Natural killer cell (primary cell): ENCODE data around the gene SF3B1. TPM values are rescaled to one million over a fixed set of nuclear protein-coding genes. Genes with fewer than 3 reads are reported as not detected.
"Not testable (repeated sequence)": the region's sequence is repeated elsewhere in the genome, so short reads cannot be mapped to it uniquely, and the experiment has no call there.

Experiments used
- ATAC-seq, 3 donors: fragments of 150-1000 bp in 2 of 3; fragments of 200-7000 bp in 1 of 3; cut with Tn5 transposase; 1 replicate in 1 of 3; 2 replicates in 2 of 3; pipeline ENCODE4 v1.10.0; 2021; ENCODE audit warnings: mild to moderate bottlenecking in 2 of 3, moderate library complexity in 2 of 3
- DNase-seq, 2 donors: peaks; one replicate each; pipeline versions ENCODE4 v3.0.0 to v3.0.0-alpha.2; 2013 to 2021; ENCODE audit warnings: mixed read lengths in 1 of 2
- H3K27ac ChIP-seq: one replicate; pipeline ENCODE4 v1.5.1; 2013; ENCODE audit warnings: mild to moderate bottlenecking, low read length
- H3K27me3 ChIP-seq: one replicate; pipeline ENCODE4 v1.6.1; 2013; ENCODE audit warnings: low read length; ENCODE audit not compliant: control insufficient read depth, insufficient read depth
- H3K36me3 ChIP-seq: one replicate; pipeline ENCODE4 v1.6.1; 2013; ENCODE audit warnings: low read length; ENCODE audit not compliant: control insufficient read depth, insufficient read depth
- H3K4me1 ChIP-seq: one replicate; pipeline ENCODE4 v1.6.1; 2013; ENCODE audit warnings: low read length; ENCODE audit not compliant: control insufficient read depth, insufficient read depth
- H3K4me3 ChIP-seq: one replicate; pipeline ENCODE4 v1.5.1; 2013; ENCODE audit warnings: low read length
- H3K9me3 ChIP-seq: one replicate; pipeline ENCODE4 v1.6.1; 2013; ENCODE audit warnings: low read length; ENCODE audit not compliant: control insufficient read depth, insufficient read depth
- H3K27ac Mint-ChIP-seq, 2 donors: one replicate each; pipeline ENCODE4 v1.8.0; 2022; ENCODE audit warnings: mild to moderate bottlenecking in 2 of 2, mixed read lengths in 2 of 2, moderate library complexity in 1 of 2
- H3K27me3 Mint-ChIP-seq, 2 donors: one replicate each; pipeline ENCODE4 v1.8.0; 2022; ENCODE audit warnings: low read depth in 2 of 2, mixed read lengths in 2 of 2
- H3K36me3 Mint-ChIP-seq: one replicate; pipeline ENCODE4 v1.8.0; 2022; ENCODE audit warnings: mixed read lengths
- H3K4me1 Mint-ChIP-seq, 2 donors: one replicate each; pipeline ENCODE4 v1.8.0; 2022; ENCODE audit warnings: mixed read lengths in 2 of 2
- H3K4me3 Mint-ChIP-seq: one replicate; pipeline ENCODE4 v1.8.0; 2022; ENCODE audit warnings: mild to moderate bottlenecking, moderate library complexity, mixed read lengths
- H3K9me3 Mint-ChIP-seq, 2 donors: one replicate each; pipeline ENCODE4 v1.8.0; 2022; ENCODE audit warnings: mixed read lengths in 2 of 2
- CTCF ChIP-seq: fragments of 200-600 bp; IDR thresholded peaks from one replicate; pipeline ENCODE4 v1.8.0; 2022; ENCODE audit warnings: antibody characterized with exemption
- WGBS: methylation state at CpG from one replicate; pipeline ENCODE4 v1.1.7; 2013; ENCODE audit warnings: missing lambda C conversion rate; ENCODE audit not compliant: insufficient coverage; 5-methylcytosine and 5-hydroxymethylcytosine counted together
- intact Hi-C: fragments of 100-400 bp; cut with micrococcal nuclease; formaldehyde crosslinking; loops from one replicate; pipeline ENCODE4 v1.14.2; 2022
- total RNA-seq, 4 donors: library from RNA; stranded (reverse); fragments of 120-200 nt in 1 of 4; gene quantifications; one replicate each; pipeline versions ENCODE4 v1.2.3 to v1.2.4, GENCODE V29; 2013 to 2022

The SF3B1 gene
- total RNA-seq, 3 donors from 2014 or later (not counting 1 experiment from before 2014, with no cell fraction given) = 387 to 472 (median 447) TPM

DNA sequence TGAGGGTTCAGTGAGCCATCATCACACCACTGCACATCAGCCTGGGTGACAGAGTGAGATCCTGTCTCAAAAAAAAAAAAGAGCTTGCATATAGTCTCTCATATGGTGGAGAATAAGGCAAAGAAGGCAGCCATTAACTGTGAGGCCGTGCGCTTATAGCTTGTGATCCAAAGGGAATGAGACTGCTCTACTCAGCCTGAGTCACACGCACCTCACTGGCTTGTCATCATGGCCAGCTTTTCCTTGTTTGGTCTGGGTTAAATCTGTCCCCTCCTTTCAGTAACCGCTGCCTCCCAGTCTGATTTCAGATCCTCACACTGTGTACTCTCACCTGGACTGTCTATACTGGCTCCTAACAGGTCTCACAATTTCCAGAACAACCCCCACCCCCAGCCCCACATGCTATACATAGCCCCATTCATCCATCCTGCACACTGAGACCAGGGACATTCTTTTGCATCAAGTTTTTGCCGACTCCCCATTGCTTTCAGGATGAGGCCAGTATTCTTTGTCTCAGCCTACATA, 88.9 kb downstream of the SF3B1 start:
- Mint-ChIP-seq H3K4me3 (no peak overlapping the region), H3K9me3 (no peaks in the 10 kb centered on the region), H3K27me3 (no peaks in the 10 kb centered on the region), H3K36me3 (no peaks in the 10 kb centered on the region), H3K27ac (no peak overlapping the region), H3K4me1 (no peaks in the 10 kb centered on the region)
- H3K27ac ChIP-seq = no peak overlapping the region
- H3K4me3 ChIP-seq = no peak overlapping the region
- no peaks in the 10 kb centered on the region for H3K27me3 ChIP-seq
- H3K9me3 ChIP-seq = no peaks in the 10 kb centered on the region
- no peak for TF ChIP-seq CTCF
- ATAC-seq = peak in 1 of 3 donors; percentile 14
- no peaks in the 10 kb centered on the region for H3K4me1 ChIP-seq
- H3K36me3 ChIP-seq = no peaks in the 10 kb centered on the region
- 98% methylated on average over 5 of the region's 5 CpGs for WGBS
- intact Hi-C loops = no loop called here
- DNase-seq = no peak

DNA sequence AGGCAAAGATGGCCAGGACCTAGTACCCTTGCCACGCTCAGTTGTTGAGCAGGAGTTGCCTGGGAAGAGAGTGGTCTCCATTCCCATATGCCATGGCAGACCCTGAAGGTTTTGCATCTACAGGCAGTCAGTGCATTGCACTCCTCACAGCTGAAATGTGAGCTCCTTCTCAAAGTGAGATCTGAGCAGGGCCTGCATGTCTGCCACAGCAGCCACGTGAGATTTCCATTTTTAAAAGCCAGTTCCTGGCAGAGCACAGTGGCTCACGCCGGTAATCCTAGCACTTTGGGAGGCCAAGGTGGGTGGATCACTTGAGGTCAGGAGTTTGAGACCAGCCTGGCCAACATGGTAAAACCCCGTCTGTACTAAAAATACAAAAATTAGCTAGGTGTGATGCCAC, 90.9 kb downstream of the SF3B1 start:
- H3K9me3 ChIP-seq, DNase-seq, intact Hi-C loops, H3K4me3 ChIP-seq, H3K4me1 ChIP-seq, H3K36me3 ChIP-seq, H3K27me3 Mint-ChIP-seq, H3K4me3 Mint-ChIP-seq, H3K36me3 Mint-ChIP-seq, H3K4me1 Mint-ChIP-seq, H3K27ac Mint-ChIP-seq, H3K27ac ChIP-seq, H3K9me3 Mint-ChIP-seq, H3K27me3 ChIP-seq: not testable (repeated sequence)
- peak in 1 of 3 donors; percentile 37 for ATAC-seq
- 42% methylated on average over 5 of the region's 5 CpGs for WGBS

GRCh38 chr2:197340591-197340990, 94.2 kb downstream of the SF3B1 start:
- ATAC-seq = no peak
- no peak overlapping the region for H3K4me3 Mint-ChIP-seq
- Histone ChIP-seq H3K4me3 (no peak overlapping the region), H3K36me3 (no peaks in the 10 kb centered on the region), H3K4me1 (no peaks in the 10 kb centered on the region), H3K27me3 (no peaks in the 10 kb centered on the region), H3K27ac (no peak overlapping the region), H3K9me3 (no peaks in the 10 kb centered on the region)
- H3K4me1 Mint-ChIP-seq = no peaks in the 10 kb centered on the region
- no peaks in the 10 kb centered on the region for H3K36me3 Mint-ChIP-seq
- DNase-seq = no peak
- H3K27me3 Mint-ChIP-seq = peaks cover 0 to 3% of the 10 kb centered on the region in 2 donors
- intact Hi-C loops = no loop called here
- H3K9me3 Mint-ChIP-seq = no peaks in the 10 kb centered on the region
- TF ChIP-seq CTCF = no peak
- 92% methylated on average over 4 of the region's 5 CpGs for WGBS
- H3K27ac Mint-ChIP-seq = no peak overlapping the region

Other genes starting within 250 kb of the SF3B1 start
- 100 to 1,000 TPM; 252 to 376 (median 311) TPM for gene ANKRD44, start 124.2 kb downstream of the SF3B1 start, total RNA-seq
- gene COQ10B, start 18.5 kb upstream of the SF3B1 start, total RNA-seq = 10 to 100 TPM; 64.6 to 79.2 (median 72.5) TPM
- gene HSPD1, start 64.8 kb upstream of the SF3B1 start, total RNA-seq = 100 to 1,000 TPM in 2 of 3 donors, 10 to 100 TPM in 1; 79.7 to 130 (median 113) TPM
- gene HSPE1, start 65.4 kb upstream of the SF3B1 start, total RNA-seq = 10 to 100 TPM; 47.6 to 70.7 (median 50.7) TPM
- gene MOB4, start 81.0 kb upstream of the SF3B1 start, total RNA-seq = 10 to 100 TPM; 27.1 to 40.0 (median 34.9) TPM
- not detected for gene RFTN2, start 240.6 kb upstream of the SF3B1 start, total RNA-seq